Astrocyte of the spinal cord (primary cell): ENCODE measurements around the gene LHPP.
A peak's percentile ranks its signal among the peaks of the same experiment; 100 is the strongest.

Experiments used
- DNase-seq: peaks from one replicate; pipeline ENCODE4 v3.0.0; 2011; ENCODE audit warnings: low read depth, low spot score
- H3K4me3 ChIP-seq: 2 replicates; pipeline ENCODE4 v1.5.1; 2011; ENCODE audit warnings: low read depth, mild to moderate bottlenecking, low read length, moderate library complexity
- in situ Hi-C: cut with HindIII; loops from 2 replicates; pipeline ENCODE4 v1.10.0; 2017; ENCODE audit warnings: low sequenced_read_pairs
- TF ChIP-seq, protein P1 (sequence below): IDR thresholded peaks from 2 replicates; pipeline ENCODE4 v1.5.1; 2012; ENCODE audit warnings: low read depth, mild to moderate bottlenecking, low read length, inconsistent platforms

Gene LHPP

DNA sequence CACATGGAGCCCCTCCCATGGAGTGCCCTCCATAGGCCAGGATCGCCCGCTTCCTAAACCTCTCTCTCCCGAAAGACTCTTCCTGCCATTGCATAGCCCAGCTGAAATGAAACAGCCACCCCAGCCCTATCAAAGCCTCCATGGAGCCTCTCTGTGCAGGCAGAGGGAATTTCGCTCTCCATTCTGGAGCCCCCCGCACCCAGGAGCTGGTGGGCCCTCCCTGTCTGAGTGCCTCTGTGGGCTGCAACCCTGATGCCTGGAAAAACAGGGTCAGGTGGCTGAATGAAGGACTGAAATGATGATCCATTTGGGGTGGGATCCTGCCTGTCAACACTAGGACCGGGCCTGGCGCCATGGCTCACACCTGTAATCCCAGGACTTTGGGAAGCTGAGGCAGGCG, 176.1 kb downstream of the LHPP start:
- TF ChIP-seq, protein P1, sequence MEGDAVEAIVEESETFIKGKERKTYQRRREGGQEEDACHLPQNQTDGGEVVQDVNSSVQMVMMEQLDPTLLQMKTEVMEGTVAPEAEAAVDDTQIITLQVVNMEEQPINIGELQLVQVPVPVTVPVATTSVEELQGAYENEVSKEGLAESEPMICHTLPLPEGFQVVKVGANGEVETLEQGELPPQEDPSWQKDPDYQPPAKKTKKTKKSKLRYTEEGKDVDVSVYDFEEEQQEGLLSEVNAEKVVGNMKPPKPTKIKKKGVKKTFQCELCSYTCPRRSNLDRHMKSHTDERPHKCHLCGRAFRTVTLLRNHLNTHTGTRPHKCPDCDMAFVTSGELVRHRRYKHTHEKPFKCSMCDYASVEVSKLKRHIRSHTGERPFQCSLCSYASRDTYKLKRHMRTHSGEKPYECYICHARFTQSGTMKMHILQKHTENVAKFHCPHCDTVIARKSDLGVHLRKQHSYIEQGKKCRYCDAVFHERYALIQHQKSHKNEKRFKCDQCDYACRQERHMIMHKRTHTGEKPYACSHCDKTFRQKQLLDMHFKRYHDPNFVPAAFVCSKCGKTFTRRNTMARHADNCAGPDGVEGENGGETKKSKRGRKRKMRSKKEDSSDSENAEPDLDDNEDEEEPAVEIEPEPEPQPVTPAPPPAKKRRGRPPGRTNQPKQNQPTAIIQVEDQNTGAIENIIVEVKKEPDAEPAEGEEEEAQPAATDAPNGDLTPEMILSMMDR = no peak
- DNase-seq = no peak
- no peak overlapping the region for H3K4me3 ChIP-seq
- in situ Hi-C loops = no loop called here

DNA sequence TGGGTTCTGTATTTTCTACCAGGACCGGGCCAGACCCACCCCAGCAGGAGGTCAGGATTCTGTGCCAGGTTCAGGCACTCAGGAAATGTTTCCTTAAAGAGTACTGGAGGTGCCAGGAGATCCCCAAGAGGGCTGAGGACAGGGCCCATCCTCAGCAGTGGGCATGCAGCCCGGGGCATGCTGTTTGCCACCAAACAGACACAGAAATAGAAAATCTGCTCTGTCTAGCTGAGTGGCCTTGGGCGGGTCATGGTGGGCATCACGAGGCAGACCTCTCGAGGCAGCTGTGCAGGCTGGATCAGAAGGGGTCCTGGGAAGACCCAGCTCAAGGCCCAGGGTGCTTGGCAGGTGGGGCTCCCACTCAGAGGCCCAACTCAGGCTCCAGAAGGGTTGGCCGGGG, 177.6 kb downstream of the LHPP start:
- TF ChIP-seq, protein P1 = no peak
- in situ Hi-C loops = no loop called here
- no peak overlapping the region for H3K4me3 ChIP-seq
- DNase-seq = no peak

DNA sequence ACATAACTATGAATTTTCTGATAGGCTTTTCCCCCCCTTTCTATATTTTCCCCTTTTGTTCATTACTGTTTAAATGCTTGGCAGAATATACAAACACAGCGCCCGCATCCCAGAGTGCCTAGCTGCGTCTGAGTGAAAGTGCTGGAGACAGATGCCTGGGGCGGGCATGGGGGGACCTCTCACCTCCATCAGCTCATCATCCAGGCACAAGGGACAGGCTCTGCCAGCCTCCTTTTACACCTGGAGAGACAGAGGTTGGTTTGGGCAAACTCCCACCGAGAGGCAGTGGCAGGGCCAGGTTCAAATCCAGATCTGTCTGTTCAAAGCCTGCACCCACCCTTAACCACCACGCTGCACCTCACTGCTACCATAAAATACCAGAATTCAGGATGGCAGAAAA, 178.0 kb downstream of the LHPP start:
- no peak for DNase-seq

DNA sequence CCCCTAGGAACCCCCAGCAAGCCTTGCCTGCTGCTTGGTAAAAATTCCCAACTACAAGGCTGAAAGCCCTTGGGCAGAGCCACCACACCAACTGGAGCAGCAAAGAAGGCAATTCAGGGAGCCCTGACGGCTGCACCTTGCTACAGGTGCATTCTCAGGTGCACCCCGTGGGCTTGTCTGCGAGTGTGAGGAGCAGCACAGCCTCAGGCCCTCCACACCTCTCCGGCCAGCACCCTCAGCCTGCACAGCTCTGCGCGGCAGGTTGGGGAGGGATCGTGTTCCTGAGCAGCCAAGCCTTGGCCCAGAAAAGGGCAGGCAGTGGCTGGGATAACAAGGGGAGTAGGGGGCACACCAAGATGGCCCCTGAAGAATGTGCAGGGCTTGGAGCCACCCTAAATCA, 178.4 kb downstream of the LHPP start:
- TF ChIP-seq, protein P1 = no peak
- no peak for DNase-seq
- H3K4me3 ChIP-seq = no peak overlapping the region
- in situ Hi-C loops = no loop called here

More for the DNA sequence above, 178.0 kb downstream of the LHPP start:
- TF ChIP-seq, protein P1 = no peak
- in situ Hi-C loops = no loop called here
- no peak overlapping the region for H3K4me3 ChIP-seq

DNA sequence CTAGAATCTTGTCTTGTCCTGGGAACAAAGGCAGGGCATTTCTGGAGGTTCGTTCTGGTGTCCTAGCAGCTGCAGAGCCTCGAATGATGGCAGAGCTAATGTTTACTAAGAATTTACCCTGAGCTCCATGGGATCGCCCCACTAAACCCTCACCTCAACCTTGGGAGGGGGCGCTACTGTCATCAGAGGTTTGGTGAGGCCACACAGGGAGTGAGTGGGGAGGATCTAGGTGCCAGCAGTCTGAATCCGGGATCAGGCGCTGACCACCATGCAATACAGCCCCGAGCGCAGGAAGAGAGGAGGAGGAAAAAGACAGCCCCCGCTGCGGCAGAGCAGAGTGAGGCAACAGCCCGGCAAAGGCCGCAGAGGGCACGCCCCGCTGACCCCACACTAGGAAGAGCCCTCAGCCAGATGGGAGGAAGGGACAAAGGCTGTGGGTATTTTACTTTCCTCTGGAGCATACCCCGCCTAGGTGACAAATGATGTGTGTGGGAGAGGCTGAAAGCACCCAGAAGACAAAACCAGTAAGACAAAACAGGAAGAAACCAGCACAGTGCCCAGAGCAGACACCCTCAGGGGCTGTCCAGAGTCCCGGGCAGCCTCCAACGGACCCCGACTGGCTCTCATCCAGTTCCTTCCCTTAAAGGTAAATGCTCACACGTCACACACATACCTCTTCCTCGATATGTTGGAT, 179.1 kb downstream of the LHPP start:
- no peak overlapping the region for H3K4me3 ChIP-seq
- no peak for DNase-seq
- in situ Hi-C loops = no loop called here
- TF ChIP-seq, protein P1 = no peak

DNA sequence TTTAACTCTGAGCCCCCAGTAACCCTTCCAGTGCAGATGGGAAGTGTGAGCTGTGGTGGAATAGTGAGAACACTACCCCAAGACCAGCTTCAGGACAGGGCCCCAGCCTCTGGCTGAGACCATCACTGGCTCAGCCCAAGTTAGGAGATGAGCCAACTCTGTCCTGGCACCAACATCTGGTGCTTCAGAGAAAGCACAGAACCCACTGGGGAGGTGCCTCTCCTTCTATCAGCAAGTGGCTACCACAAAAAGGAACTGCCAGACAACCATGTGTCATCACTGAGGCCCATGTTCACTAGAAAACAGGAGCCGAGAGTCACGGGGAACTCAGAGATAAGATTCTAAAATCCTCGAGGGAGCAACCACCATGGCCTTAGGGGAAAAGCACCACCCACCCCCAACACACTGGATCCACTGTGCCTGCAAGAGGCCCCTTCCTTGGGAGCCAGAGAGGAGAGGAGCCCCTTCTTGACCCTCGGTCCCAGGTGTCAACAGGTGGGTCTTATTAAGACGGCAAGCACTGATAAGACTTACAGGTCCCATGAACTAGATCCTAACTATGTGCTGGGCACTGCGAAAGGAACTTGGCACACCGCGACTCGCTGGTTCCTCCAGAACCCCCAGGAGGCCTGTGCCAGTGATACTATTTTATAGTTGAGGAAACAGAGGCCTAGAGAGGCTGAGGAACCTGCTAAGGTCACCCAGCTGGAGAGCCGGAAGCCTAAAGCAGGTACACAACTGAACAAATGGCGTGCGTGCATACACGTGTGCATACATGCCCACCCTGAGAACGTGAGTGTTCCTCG, 179.9 kb downstream of the LHPP start:
- in situ Hi-C loops = no loop called here
- peak; percentile 37 for DNase-seq
- TF ChIP-seq, protein P1 = no peak

More for the DNA sequence above, 179.9 kb downstream of the LHPP start:
- no peak overlapping the region for H3K4me3 ChIP-seq
